Mononuclear cell (primary cell): ENCODE data around the gene LYPD6. TPM values are rescaled to one million over a fixed set of nuclear protein-coding genes. Genes with fewer than 3 reads are reported as not detected.

ENCODE experiments used
- H3K27me3 ChIP-seq: 2 replicates; pipeline ENCODE4 v1.6.0; 2011; ENCODE audit warnings: low read length, control low read depth; ENCODE audit not compliant: insufficient read depth
- H3K4me1 ChIP-seq: 2 replicates; pipeline ENCODE4 v1.5.1; 2011; ENCODE audit warnings: mild to moderate bottlenecking, low read length, control low read depth; ENCODE audit not compliant: insufficient read depth
- H3K4me3 ChIP-seq: 2 replicates; pipeline ENCODE4 v1.5.1; 2011; ENCODE audit warnings: mild to moderate bottlenecking, low read length, moderate library complexity
- H3K9me3 ChIP-seq: 2 replicates; pipeline ENCODE4 v1.5.1; 2011; ENCODE audit warnings: low read depth, mild to moderate bottlenecking, control low read depth, low read length
- total RNA-seq: library from RNA; depleted of rRNA; stranded (reverse); fragments of >200 nt; gene quantifications from one replicate; pipeline ENCODE4 v1.2.3, GENCODE V29; 2012

The LYPD6 gene
- total RNA-seq, 1 donor: not detected

GRCh38 chr2:149442346-149442745 lies 112.0 kb downstream of the LYPD6 start:
- Histone ChIP-seq H3K4me3 (no peak overlapping the region), H3K27me3 (no peaks in the 10 kb centered on the region), H3K9me3 (no peaks in the 10 kb centered on the region), H3K4me1 (no peaks in the 10 kb centered on the region)

GRCh38 chr2:149443150-149443549 lies 112.8 kb downstream of the LYPD6 start:
- no peaks in the 10 kb centered on the region for H3K4me1 ChIP-seq
- H3K27me3 ChIP-seq: no peaks in the 10 kb centered on the region
- H3K4me3 ChIP-seq: no peak overlapping the region
- no peaks in the 10 kb centered on the region for H3K9me3 ChIP-seq

GRCh38 chr2:149446748-149447147 lies 116.4 kb downstream of the LYPD6 start:
- no peak overlapping the region for H3K4me3 ChIP-seq
- H3K4me1 ChIP-seq: no peaks in the 10 kb centered on the region
- H3K9me3 ChIP-seq: no peaks in the 10 kb centered on the region
- no peaks in the 10 kb centered on the region for H3K27me3 ChIP-seq

- Histone ChIP-seq H3K9me3 (no peaks in the 10 kb centered on the region), H3K4me3 (no peak overlapping the region), H3K27me3 (no peaks in the 10 kb centered on the region), H3K4me1 (no peaks in the 10 kb centered on the region)
Measured at GRCh38 chr2:149448315-149448714, 117.9 kb downstream of the LYPD6 start.

- Histone ChIP-seq H3K27me3 (no peaks in the 10 kb centered on the region), H3K4me3 (no peak overlapping the region), H3K4me1 (no peaks in the 10 kb centered on the region), H3K9me3 (no peaks in the 10 kb centered on the region)
Measured at GRCh38 chr2:149449017-149449416, 118.6 kb downstream of the LYPD6 start.

GRCh38 chr2:149451417-149452165 lies 121.2 kb downstream of the LYPD6 start:
- H3K27me3 ChIP-seq: no peaks in the 10 kb centered on the region
- H3K4me1 ChIP-seq: no peaks in the 10 kb centered on the region
- H3K9me3 ChIP-seq: no peaks in the 10 kb centered on the region
- H3K4me3 ChIP-seq: no peak overlapping the region

GRCh38 chr2:149456285-149456684 lies 125.9 kb downstream of the LYPD6 start:
- no peak overlapping the region for H3K4me3 ChIP-seq
- no peaks in the 10 kb centered on the region for H3K27me3 ChIP-seq
- H3K4me1 ChIP-seq: no peaks in the 10 kb centered on the region
- H3K9me3 ChIP-seq: peaks cover 27% of the 10 kb centered on the region

DNA sequence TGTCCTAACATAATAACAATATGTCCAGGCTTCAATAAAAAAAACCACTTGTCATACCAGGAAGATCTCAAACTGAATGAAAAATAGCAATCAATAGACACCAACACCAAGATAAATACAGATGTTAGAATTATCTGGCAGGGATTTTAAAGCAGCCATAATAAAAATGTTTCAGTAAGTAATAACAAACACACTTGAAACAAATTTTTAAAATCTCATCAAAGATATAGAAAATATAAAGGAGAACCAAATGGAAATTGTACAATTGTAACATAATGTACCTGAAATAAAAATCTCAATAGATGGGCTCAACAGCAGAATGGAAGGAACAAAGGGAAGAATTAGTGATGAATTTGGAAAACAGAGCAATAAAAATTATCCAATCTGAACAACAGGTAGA lies 128.1 kb downstream of the LYPD6 start:
- Histone ChIP-seq H3K27me3 (no peaks in the 10 kb centered on the region), H3K4me1 (no peaks in the 10 kb centered on the region), H3K4me3 (no peak overlapping the region), H3K9me3 (peaks cover 35% of the 10 kb centered on the region)

GRCh38 chr2:149463328-149464002 lies 133.1 kb downstream of the LYPD6 start:
- no peaks in the 10 kb centered on the region for H3K4me1 ChIP-seq
- H3K9me3 ChIP-seq: peaks cover 30% of the 10 kb centered on the region
- no peaks in the 10 kb centered on the region for H3K27me3 ChIP-seq
- H3K4me3 ChIP-seq: no peak overlapping the region

DNA sequence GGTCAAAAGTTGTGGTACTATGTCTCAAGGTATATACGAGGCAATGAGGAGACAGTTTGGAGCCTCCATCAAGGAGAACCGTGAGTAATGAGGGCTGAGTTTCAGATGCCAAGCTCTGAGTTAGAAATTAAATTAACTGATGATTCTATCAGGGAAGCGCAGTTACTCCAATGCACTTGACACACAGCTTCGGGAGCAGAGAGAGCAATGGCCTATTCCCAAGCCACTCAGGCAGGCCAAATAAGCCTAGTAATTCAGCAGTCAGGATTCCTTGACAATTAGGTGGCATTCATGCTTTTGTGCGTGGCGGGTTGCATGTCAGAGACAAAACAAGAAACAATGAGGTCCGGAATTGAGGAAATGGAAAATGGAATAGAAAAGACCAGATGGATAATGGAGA lies 134.0 kb downstream of the LYPD6 start:
- peaks cover 21% of the 10 kb centered on the region for H3K9me3 ChIP-seq
- no peak overlapping the region for H3K4me3 ChIP-seq
- no peaks in the 10 kb centered on the region for H3K4me1 ChIP-seq
- H3K27me3 ChIP-seq: no peaks in the 10 kb centered on the region

- Histone ChIP-seq H3K4me3 (no peak overlapping the region), H3K4me1 (no peaks in the 10 kb centered on the region), H3K27me3 (no peaks in the 10 kb centered on the region), H3K9me3 (peaks cover 12% of the 10 kb centered on the region)
Measured at GRCh38 chr2:149465873-149466272, 135.5 kb downstream of the LYPD6 start.

- no peaks in the 10 kb centered on the region for H3K27me3 ChIP-seq
- H3K4me1 ChIP-seq: no peaks in the 10 kb centered on the region
- H3K4me3 ChIP-seq: no peak overlapping the region
- H3K9me3 ChIP-seq: peaks cover 4% of the 10 kb centered on the region
Measured at GRCh38 chr2:149466635-149467034, 136.2 kb downstream of the LYPD6 start.

DNA sequence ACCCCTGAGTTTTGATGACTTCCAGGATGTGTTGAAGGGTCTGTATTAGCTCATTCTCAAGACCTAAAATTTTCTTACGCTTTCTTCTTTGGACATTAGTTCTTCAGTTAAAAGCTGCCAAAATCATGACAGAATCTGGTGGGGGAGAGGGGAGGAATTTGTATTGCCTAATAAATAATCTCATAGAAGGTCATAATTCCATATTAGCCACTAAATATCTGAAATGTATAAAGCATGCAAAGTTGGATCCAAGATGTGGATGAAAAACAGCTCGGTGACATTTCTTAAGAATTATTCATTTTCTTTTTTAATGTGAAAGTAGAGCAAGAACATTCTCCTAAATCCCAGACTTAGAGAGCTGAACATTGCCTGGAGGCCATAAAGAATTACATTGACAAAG lies 137.0 kb downstream of the LYPD6 start:
- Histone ChIP-seq H3K9me3 (no peaks in the 10 kb centered on the region), H3K27me3 (no peaks in the 10 kb centered on the region), H3K4me3 (no peak overlapping the region), H3K4me1 (no peaks in the 10 kb centered on the region)

DNA sequence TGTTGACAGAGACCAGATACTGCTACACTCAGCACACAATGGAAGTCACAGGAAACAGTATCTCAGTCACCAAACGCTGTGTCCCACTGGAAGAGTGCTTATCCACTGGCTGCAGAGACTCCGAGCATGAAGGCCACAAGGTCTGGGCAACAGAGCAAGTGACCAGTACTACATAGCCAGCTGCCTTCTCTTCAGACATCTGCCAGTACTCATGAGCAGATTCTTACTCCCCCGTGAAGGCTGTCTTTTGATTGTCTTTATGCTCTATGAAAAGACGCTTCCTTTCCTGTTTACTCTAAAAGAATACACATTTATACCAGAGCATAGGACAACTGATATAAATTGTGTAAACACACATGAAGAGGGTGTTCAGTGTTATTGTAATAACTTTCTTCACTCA lies 138.2 kb downstream of the LYPD6 start:
- H3K4me3 ChIP-seq: no peak overlapping the region
- no peaks in the 10 kb centered on the region for H3K9me3 ChIP-seq
- no peaks in the 10 kb centered on the region for H3K4me1 ChIP-seq
- no peaks in the 10 kb centered on the region for H3K27me3 ChIP-seq

DNA sequence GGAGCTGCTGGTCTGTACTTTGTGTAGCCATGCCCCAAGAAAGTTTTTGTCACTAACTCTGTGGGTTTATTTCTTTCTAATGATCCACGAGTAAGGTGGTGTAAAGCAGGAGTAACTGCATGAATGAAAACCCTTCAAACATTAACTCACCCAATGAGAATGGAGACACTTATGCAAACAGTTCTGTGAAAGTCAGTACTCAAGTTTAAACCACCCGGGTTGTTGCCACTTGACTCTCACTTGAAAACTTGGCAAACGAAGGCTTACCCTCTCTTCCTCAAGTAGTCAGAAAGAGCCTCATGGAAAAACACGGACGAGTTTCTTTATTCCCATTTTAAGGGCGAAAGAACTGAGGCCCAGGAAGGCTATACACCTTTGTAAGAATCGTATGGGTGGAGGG lies 139.7 kb downstream of the LYPD6 start:
- H3K9me3 ChIP-seq: no peaks in the 10 kb centered on the region
- no peaks in the 10 kb centered on the region for H3K4me1 ChIP-seq
- H3K27me3 ChIP-seq: no peaks in the 10 kb centered on the region
- H3K4me3 ChIP-seq: no peak overlapping the region

DNA sequence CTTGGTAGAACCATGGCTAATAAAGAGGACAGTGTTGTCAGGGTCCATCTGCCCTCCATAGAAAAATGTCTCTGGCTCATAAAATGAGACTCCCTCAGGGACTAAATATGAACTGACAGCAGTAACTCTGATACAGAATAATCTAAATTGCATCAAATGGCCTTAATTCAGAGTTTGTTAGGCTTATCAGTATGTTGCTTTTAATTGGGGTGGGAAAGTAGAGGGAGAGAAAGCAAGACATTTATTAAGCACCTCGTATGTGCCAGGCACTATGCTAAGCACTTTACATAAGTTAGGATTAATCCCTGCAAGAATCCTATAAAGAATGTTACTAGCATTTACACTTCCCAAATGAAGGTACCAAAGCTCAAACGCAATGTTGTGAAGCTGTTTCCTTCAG lies 142.0 kb downstream of the LYPD6 start:
- no peaks in the 10 kb centered on the region for H3K27me3 ChIP-seq

More for the DNA sequence above, 142.0 kb downstream of the LYPD6 start:
- Histone ChIP-seq H3K4me3 (no peak overlapping the region), H3K9me3 (no peaks in the 10 kb centered on the region), H3K4me1 (no peaks in the 10 kb centered on the region)
